Type B pancreatic cell (in vitro differentiated cells): ENCODE results near the gene BLNK. TPM values are rescaled to one million over a fixed set of nuclear protein-coding genes. Genes with fewer than 3 reads are reported as not detected.
A peak's percentile ranks its signal among the peaks of the same experiment; 100 is the strongest.

Source experiments
- DNase-seq: peaks from one replicate; pipeline ENCODE4 v3.0.0; 2021; ENCODE audit warnings: mixed read lengths; ENCODE audit not compliant: unreplicated experiment; ENCODE audit errors: extremely low spot score
- H3K27ac Mint-ChIP-seq: 2 replicates; pipeline ENCODE4 v1.8.0; 2021; ENCODE audit warnings: mild to moderate bottlenecking, mixed read lengths
- H3K27me3 Mint-ChIP-seq: 2 replicates; pipeline ENCODE4 v1.8.0; 2021; ENCODE audit warnings: mixed read lengths
- H3K36me3 Mint-ChIP-seq: 2 replicates; pipeline ENCODE4 v1.8.0; 2021; ENCODE audit warnings: mixed read lengths
- H3K4me1 Mint-ChIP-seq: one replicate; pipeline ENCODE4 v1.8.0; 2021; ENCODE audit warnings: mixed read lengths; ENCODE audit not compliant: unreplicated experiment
- H3K4me3 Mint-ChIP-seq: 2 replicates; pipeline ENCODE4 v1.8.0; 2021; ENCODE audit warnings: mild to moderate bottlenecking, mixed read lengths
- H3K9me3 Mint-ChIP-seq: 2 replicates; pipeline ENCODE4 v1.8.0; 2021; ENCODE audit warnings: mixed read lengths
- CTCF ChIP-seq: fragments of 200-600 bp; sonication (generic); conservative IDR thresholded peaks from 2 replicates; pipeline ENCODE4 v1.5.0; 2021; ENCODE audit warnings: antibody characterized with exemption, mild to moderate bottlenecking
- total RNA-seq: library from RNA; stranded (reverse); gene quantifications from 2 replicates; pipeline ENCODE4 v1.2.1, GENCODE V29; 2021; ENCODE audit warnings: low replicate concordance

BLNK gene
- total RNA-seq, 1 donor from 2014 or later: 21.7 TPM

GRCh38 chr10:96257944-96258343 is 13.4 kb downstream of the BLNK start:
- TF ChIP-seq CTCF: no peak
- no peak for DNase-seq
- no peak overlapping the region for H3K27ac Mint-ChIP-seq
- H3K4me1 Mint-ChIP-seq: peaks cover 23% of the 10 kb centered on the region
- peaks cover 5% of the 10 kb centered on the region for H3K36me3 Mint-ChIP-seq
- H3K9me3 Mint-ChIP-seq: no peaks in the 10 kb centered on the region
- no peaks in the 10 kb centered on the region for H3K27me3 Mint-ChIP-seq
- no peak overlapping the region for H3K4me3 Mint-ChIP-seq

- Mint-ChIP-seq H3K27ac (no peak overlapping the region), H3K9me3 (no peaks in the 10 kb centered on the region), H3K4me1 (peaks cover 23% of the 10 kb centered on the region), H3K27me3 (no peaks in the 10 kb centered on the region), H3K36me3 (peaks cover 5% of the 10 kb centered on the region), H3K4me3 (peak overlapping the region; percentile 30)
- no peak for TF ChIP-seq CTCF
- no peak for DNase-seq
These were observed 15.6 kb downstream of the BLNK start for GRCh38 chr10:96255549-96256333.

GRCh38 chr10:96254976-96255375 is 16.4 kb downstream of the BLNK start:
- Mint-ChIP-seq H3K4me3 (peak overlapping the region; percentile 33), H3K36me3 (peaks cover 1% of the 10 kb centered on the region), H3K27ac (no peak overlapping the region), H3K27me3 (no peaks in the 10 kb centered on the region), H3K9me3 (no peaks in the 10 kb centered on the region), H3K4me1 (peaks cover 17% of the 10 kb centered on the region)
- TF ChIP-seq CTCF: no peak
- no peak for DNase-seq

- no peak overlapping the region for H3K4me3 Mint-ChIP-seq
These were observed 18.6 kb downstream of the BLNK start for GRCh38 chr10:96252730-96253129.

GRCh38 chr10:96250349-96250748 is 21.0 kb downstream of the BLNK start:
- Mint-ChIP-seq H3K27me3 (no peaks in the 10 kb centered on the region), H3K36me3 (no peaks in the 10 kb centered on the region), H3K4me1 (peaks cover 9% of the 10 kb centered on the region), H3K27ac (peak overlapping the region; percentile 17), H3K4me3 (no peak overlapping the region), H3K9me3 (no peaks in the 10 kb centered on the region)
- no peak for DNase-seq
- TF ChIP-seq CTCF: no peak

More at GRCh38 chr10:96252730-96253129, 18.6 kb downstream of the BLNK start:
- Mint-ChIP-seq H3K4me1 (peaks cover 18% of the 10 kb centered on the region), H3K27me3 (no peaks in the 10 kb centered on the region), H3K27ac (no peak overlapping the region), H3K36me3 (no peaks in the 10 kb centered on the region), H3K9me3 (no peaks in the 10 kb centered on the region)
- no peak for DNase-seq
- TF ChIP-seq CTCF: no peak
